ENCODE data around the gene TTC3.

TTC3 gene

DNA sequence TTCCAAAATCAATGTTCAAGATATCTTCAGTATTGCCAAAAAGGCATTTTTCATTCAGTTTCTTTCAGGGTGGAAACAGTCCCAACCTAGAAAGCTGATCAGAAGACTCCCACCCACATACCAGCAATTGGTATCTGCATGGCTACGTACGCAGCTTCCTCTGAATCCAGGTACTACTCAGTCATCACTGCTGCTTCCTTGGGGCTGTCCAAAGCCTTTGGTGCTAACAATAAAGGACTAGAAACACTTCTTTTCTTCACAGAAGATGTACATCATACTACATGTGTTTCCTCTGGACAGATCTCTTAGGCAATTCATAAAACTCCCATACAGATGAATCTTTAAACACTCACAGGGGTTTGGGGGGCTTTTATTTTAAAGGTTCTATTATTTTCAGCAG is 164.3 kb downstream of the TTC3 start:
- Histone ChIP-seq H3K4me1 (ENCODE audit: low read length) (peaks cover 6% of the 10 kb centered on the region), H4K20me1 (ENCODE audit: insufficient read depth, low read length) (no peaks in the 10 kb centered on the region), H3K36me3 (replicated peaks; ENCODE audit: low read depth, low read length) (peaks cover 2% of the 10 kb centered on the region), H3K4me2 (ENCODE audit: low read length) (no peak overlapping the region), H3K79me2 (ENCODE audit: low read length) (no peaks in the 10 kb centered on the region), H3K27me3 (ENCODE audit: low read depth, low read length) (no peaks in the 10 kb centered on the region), H3K27ac (ENCODE audit: low read length) (no peak overlapping the region), H2AFZ (ENCODE audit: low read depth, low read length) (no peak overlapping the region), H3K4me3 (ENCODE audit: low read length) (no peak overlapping the region), H3K9ac (ENCODE audit: low read length) (no peak overlapping the region), H3K9me3 (ENCODE audit: insufficient read depth, low read length) (no peaks in the 10 kb centered on the region)
- TF ChIP-seq, protein P1, sequence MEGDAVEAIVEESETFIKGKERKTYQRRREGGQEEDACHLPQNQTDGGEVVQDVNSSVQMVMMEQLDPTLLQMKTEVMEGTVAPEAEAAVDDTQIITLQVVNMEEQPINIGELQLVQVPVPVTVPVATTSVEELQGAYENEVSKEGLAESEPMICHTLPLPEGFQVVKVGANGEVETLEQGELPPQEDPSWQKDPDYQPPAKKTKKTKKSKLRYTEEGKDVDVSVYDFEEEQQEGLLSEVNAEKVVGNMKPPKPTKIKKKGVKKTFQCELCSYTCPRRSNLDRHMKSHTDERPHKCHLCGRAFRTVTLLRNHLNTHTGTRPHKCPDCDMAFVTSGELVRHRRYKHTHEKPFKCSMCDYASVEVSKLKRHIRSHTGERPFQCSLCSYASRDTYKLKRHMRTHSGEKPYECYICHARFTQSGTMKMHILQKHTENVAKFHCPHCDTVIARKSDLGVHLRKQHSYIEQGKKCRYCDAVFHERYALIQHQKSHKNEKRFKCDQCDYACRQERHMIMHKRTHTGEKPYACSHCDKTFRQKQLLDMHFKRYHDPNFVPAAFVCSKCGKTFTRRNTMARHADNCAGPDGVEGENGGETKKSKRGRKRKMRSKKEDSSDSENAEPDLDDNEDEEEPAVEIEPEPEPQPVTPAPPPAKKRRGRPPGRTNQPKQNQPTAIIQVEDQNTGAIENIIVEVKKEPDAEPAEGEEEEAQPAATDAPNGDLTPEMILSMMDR (IDR thresholded peaks at IDR 0.05; ENCODE audit: low read depth, low read length) = no peak
- TF ChIP-seq EZH2phosphoT487 (IDR thresholded peaks at IDR 0.05; ENCODE audit: low read depth) = no peak

DNA sequence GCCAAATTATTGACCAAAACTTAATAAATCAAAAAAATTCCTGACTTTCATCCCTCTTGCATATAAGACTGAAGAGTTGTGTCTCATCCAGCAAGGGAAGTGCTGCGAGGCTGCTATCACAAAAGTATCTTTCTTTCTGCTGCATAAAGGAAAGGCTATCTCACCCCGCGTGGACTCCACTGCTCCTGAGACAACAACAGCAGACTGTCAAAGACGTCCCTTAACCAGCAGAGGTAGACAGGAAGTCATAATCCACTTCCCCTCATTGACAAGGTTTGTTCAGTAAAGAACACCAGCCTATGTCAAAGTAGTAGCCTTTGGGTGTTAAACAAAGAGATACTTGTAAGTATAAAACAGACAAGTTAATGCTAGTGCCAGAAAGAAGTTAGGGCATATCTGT is 164.7 kb downstream of the TTC3 start:
- Histone ChIP-seq H3K36me3 (replicated peaks; ENCODE audit: low read depth, low read length) (peaks cover 2% of the 10 kb centered on the region), H3K27ac (ENCODE audit: low read length) (no peak overlapping the region), H3K79me2 (ENCODE audit: low read length) (no peaks in the 10 kb centered on the region), H3K4me1 (ENCODE audit: low read length) (peaks cover 2% of the 10 kb centered on the region), H3K9me3 (ENCODE audit: insufficient read depth, low read length) (no peaks in the 10 kb centered on the region), H2AFZ (ENCODE audit: low read depth, low read length) (no peak overlapping the region), H3K27me3 (ENCODE audit: low read depth, low read length) (no peaks in the 10 kb centered on the region), H3K4me3 (ENCODE audit: low read length) (no peak overlapping the region), H3K9ac (ENCODE audit: low read length) (no peak overlapping the region), H3K4me2 (ENCODE audit: low read length) (no peak overlapping the region), H4K20me1 (ENCODE audit: insufficient read depth, low read length) (no peaks in the 10 kb centered on the region)
- TF ChIP-seq, protein P1 (IDR thresholded peaks at IDR 0.05; ENCODE audit: low read depth, low read length) = no peak
- no peak for TF ChIP-seq EZH2phosphoT487 (IDR thresholded peaks at IDR 0.05; ENCODE audit: low read depth)

DNA sequence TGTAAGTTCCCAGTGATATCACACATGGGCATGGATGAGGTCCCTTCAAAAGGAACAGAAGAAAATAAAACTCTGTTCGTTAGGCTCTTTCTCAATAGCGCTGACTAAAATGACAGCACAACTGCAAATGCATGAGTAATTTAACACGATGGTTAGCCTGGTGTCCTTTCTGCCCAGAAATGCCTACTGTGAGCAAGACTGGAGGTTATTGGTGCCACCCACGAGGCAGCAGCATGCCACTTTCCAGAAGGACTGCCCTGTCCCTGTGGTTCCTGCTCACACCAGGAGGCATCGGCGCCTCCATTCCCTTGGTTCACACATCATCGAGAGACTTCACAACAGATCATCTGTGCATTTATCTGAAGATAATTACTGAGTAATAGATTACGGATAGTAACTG is 167.9 kb downstream of the TTC3 start:
- no peaks in the 10 kb centered on the region for H4K20me1 ChIP-seq (ENCODE audit: insufficient read depth, low read length)
- H2AFZ ChIP-seq (ENCODE audit: low read depth, low read length) = no peak overlapping the region
- H3K27ac ChIP-seq (ENCODE audit: low read length) = no peak overlapping the region
- no peaks in the 10 kb centered on the region for H3K27me3 ChIP-seq (ENCODE audit: low read depth, low read length)
- no peak overlapping the region for H3K4me2 ChIP-seq (ENCODE audit: low read length)
- no peak for TF ChIP-seq EZH2phosphoT487 (IDR thresholded peaks at IDR 0.05; ENCODE audit: low read depth)
- TF ChIP-seq, protein P1 (IDR thresholded peaks at IDR 0.05; ENCODE audit: low read depth, low read length) = no peak
- H3K4me1 ChIP-seq (ENCODE audit: low read length) = no peaks in the 10 kb centered on the region
- no peak overlapping the region for H3K9ac ChIP-seq (ENCODE audit: low read length)
- no peak overlapping the region for H3K4me3 ChIP-seq (ENCODE audit: low read length)
- H3K9me3 ChIP-seq (ENCODE audit: insufficient read depth, low read length) = no peaks in the 10 kb centered on the region
- no peaks in the 10 kb centered on the region for H3K79me2 ChIP-seq (ENCODE audit: low read length)
- peaks cover 2% of the 10 kb centered on the region for H3K36me3 ChIP-seq (replicated peaks; ENCODE audit: low read depth, low read length)

DNA sequence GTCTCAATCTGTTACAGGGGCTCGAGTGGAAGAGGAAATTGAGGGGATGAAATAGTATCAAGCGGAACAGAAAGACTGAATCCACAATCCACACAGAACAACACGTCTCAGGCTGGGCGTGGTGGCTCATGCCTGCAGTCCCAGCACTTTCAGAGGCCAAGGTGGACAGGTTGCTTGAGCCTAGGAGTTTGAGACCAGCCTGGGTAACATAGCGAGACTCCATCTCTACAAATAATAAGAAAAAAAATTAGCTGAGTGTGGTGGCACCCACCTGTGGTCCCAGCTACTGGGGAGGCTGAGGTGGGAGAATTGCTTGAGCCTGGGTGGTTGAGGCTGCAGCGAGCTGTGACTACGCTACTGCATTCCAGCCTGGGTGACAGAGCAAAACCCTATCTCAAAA is 168.4 kb downstream of the TTC3 start:
- peaks cover 2% of the 10 kb centered on the region for H3K36me3 ChIP-seq (replicated peaks; ENCODE audit: low read depth, low read length)
- no peaks in the 10 kb centered on the region for H3K27me3 ChIP-seq (ENCODE audit: low read depth, low read length)
- H3K9me3 ChIP-seq (ENCODE audit: insufficient read depth, low read length) = no peaks in the 10 kb centered on the region
- H3K4me1 ChIP-seq (ENCODE audit: low read length) = no peaks in the 10 kb centered on the region
- no peak overlapping the region for H2AFZ ChIP-seq (ENCODE audit: low read depth, low read length)
- no peak overlapping the region for H3K4me3 ChIP-seq (ENCODE audit: low read length)
- TF ChIP-seq, protein P1 (IDR thresholded peaks at IDR 0.05; ENCODE audit: low read depth, low read length) = no peak
- no peak for TF ChIP-seq EZH2phosphoT487 (IDR thresholded peaks at IDR 0.05; ENCODE audit: low read depth)
- no peak overlapping the region for H3K4me2 ChIP-seq (ENCODE audit: low read length)
- no peaks in the 10 kb centered on the region for H4K20me1 ChIP-seq (ENCODE audit: insufficient read depth, low read length)
- no peak overlapping the region for H3K27ac ChIP-seq (ENCODE audit: low read length)
- H3K9ac ChIP-seq (ENCODE audit: low read length) = no peak overlapping the region
- H3K79me2 ChIP-seq (ENCODE audit: low read length) = no peaks in the 10 kb centered on the region
